Body of pancreas (tissue), 4 donors: ENCODE measurements around the gene C2CD4C.

Experiments
- CTCF ChIP-seq, 7 experiments: fragments of 450-650 bp in 4 of 7; fragments of 200-600 bp in 3 of 7; sonication (generic) in 3 of 7; IDR thresholded peaks; one replicate each; pipeline ENCODE4 v1.5.1; 2016 to 2019; ENCODE audit warnings: antibody characterized with exemption in 7 of 7
- POLR2A ChIP-seq, 3 donors: fragments of 450-650 bp; IDR thresholded peaks; one replicate each; pipeline ENCODE4 v1.6.1; 2016; ENCODE audit warnings: antibody characterized with exemption in 3 of 3, mild to moderate bottlenecking in 2 of 3

- TF ChIP-seq POLR2A (IDR thresholded peaks at IDR 0.05) (no peak), CTCF (IDR thresholded peaks at IDR 0.05) (no peak)
Observed at GRCh38 chr19:408441-408901, 476 bp downstream of the C2CD4C start.
